MM.1S (cell line): Measurements from ENCODE around the gene EYA2.

Experiments used
- EZH2 ChIP-seq: fragments of 300-600 bp; sonication (generic); optimal IDR thresholded peaks from 2 replicates; pipeline ENCODE3; 2017; ENCODE audit warnings: low read depth, mild to moderate bottlenecking, antibody characterized with exemption, low read length, mixed read lengths
- EZH2phosphoT487 ChIP-seq: fragments of 300-600 bp; sonication (generic); IDR thresholded peaks from 2 replicates; pipeline ENCODE4 v1.6.1; 2018; ENCODE audit warnings: antibody characterized with exemption, low read length
- TF ChIP-seq, protein P1 (sequence below): fragments of 300-600 bp; sonication (generic); IDR thresholded peaks from 2 replicates; pipeline ENCODE4 v1.5.1; 2016; ENCODE audit warnings: antibody characterized with exemption, low read length, mixed read lengths

DNA sequence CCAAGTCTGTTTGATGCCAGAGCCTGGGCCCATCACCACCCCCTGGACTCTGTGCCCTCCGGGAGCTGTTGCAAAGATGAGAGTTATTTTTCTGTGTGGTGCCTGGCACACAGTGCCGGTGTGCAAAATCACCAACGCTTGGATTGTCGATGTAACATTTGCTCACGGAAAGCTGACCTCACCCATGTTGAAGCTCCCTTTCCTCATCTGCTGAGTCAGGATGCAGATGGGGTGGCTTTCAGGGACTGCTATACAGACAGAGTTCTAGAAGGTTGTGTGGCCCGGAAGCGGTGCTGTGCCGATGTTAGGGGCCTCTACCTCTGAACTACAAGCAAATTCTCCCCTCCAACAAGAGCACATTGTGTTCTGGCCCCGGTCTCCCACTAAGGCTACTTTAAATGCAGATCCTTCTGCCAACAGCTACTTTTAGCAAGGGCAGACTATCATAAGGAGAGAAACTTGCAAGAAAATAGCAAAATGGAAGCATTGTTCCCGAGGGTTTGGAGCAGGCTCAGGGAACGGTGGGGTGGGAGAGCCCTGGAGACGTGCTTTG lies 34.0 kb downstream of the EYA2 start:
- TF ChIP-seq, protein P1, sequence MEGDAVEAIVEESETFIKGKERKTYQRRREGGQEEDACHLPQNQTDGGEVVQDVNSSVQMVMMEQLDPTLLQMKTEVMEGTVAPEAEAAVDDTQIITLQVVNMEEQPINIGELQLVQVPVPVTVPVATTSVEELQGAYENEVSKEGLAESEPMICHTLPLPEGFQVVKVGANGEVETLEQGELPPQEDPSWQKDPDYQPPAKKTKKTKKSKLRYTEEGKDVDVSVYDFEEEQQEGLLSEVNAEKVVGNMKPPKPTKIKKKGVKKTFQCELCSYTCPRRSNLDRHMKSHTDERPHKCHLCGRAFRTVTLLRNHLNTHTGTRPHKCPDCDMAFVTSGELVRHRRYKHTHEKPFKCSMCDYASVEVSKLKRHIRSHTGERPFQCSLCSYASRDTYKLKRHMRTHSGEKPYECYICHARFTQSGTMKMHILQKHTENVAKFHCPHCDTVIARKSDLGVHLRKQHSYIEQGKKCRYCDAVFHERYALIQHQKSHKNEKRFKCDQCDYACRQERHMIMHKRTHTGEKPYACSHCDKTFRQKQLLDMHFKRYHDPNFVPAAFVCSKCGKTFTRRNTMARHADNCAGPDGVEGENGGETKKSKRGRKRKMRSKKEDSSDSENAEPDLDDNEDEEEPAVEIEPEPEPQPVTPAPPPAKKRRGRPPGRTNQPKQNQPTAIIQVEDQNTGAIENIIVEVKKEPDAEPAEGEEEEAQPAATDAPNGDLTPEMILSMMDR: no peak
- TF ChIP-seq EZH2phosphoT487 (no peak), EZH2 (no peak)
